H9 (cell line): ENCODE results near the gene RAB27A. TPM values are rescaled to one million over a fixed set of nuclear protein-coding genes. Genes with fewer than 3 reads are reported as not detected.

Experiments
- DNase-seq: peaks from one replicate; pipeline ENCODE4 v3.0.0-alpha.2; 2017
- H2AFZ ChIP-seq: one replicate; pipeline ENCODE4 v1.6.1; 2013; ENCODE audit warnings: mild to moderate bottlenecking, low read length, control low read depth, moderate library complexity
- H2AK5ac ChIP-seq: 2 replicates; pipeline ENCODE4 v1.6.1; 2013; ENCODE audit warnings: low read length, control low read depth, mixed read lengths; ENCODE audit not compliant: insufficient read length
- H2BK120ac ChIP-seq: one replicate; pipeline ENCODE4 v1.6.1; 2013; ENCODE audit warnings: low read depth, mild to moderate bottlenecking, low read length, control low read depth, inconsistent platforms; ENCODE audit not compliant: poor library complexity, severe bottlenecking
- H2BK12ac ChIP-seq: 2 replicates; pipeline ENCODE4 v1.6.1; 2013; ENCODE audit warnings: low read length, control low read depth, mixed read lengths, low read depth; ENCODE audit not compliant: insufficient read length
- H2BK15ac ChIP-seq: 2 replicates; pipeline ENCODE4 v1.6.1; 2013; ENCODE audit warnings: low read depth, low read length, control low read depth
- H2BK20ac ChIP-seq: one replicate; pipeline ENCODE4 v1.6.1; 2013; ENCODE audit warnings: low read depth, mild to moderate bottlenecking, low read length, control low read depth, inconsistent platforms; ENCODE audit not compliant: poor library complexity, severe bottlenecking
- H2BK5ac ChIP-seq: 2 replicates; pipeline ENCODE4 v1.6.1; 2013; ENCODE audit warnings: low read length, control low read depth, mixed read lengths; ENCODE audit not compliant: insufficient read length
- H3K14ac ChIP-seq: 2 replicates; pipeline ENCODE4 v1.6.1; 2013; ENCODE audit warnings: low read length, control low read depth; ENCODE audit not compliant: insufficient read depth
- H3K18ac ChIP-seq: 2 replicates; pipeline ENCODE4 v1.6.1; 2013; ENCODE audit warnings: low read depth, mild to moderate bottlenecking, mixed read lengths, low read length, control low read depth; ENCODE audit not compliant: insufficient read length
- H3K23ac ChIP-seq: 2 replicates; pipeline ENCODE4 v1.6.1; 2013; ENCODE audit warnings: low read length, control low read depth, mixed read lengths, low read depth; ENCODE audit not compliant: insufficient read length
- H3K23me2 ChIP-seq: 2 replicates; pipeline ENCODE4 v1.6.1; 2013; ENCODE audit warnings: low read depth, mild to moderate bottlenecking, mixed read lengths, low read length, control low read depth; ENCODE audit not compliant: insufficient read length, poor library complexity, severe bottlenecking
- H3K27ac ChIP-seq: 2 replicates; pipeline ENCODE4 v1.5.1; 2013; ENCODE audit warnings: low read length, control low read depth, mixed read lengths, low read depth; ENCODE audit not compliant: insufficient read length
- H3K27me3 ChIP-seq: 2 replicates; pipeline ENCODE4 v1.6.1; 2013; ENCODE audit warnings: low read length, control low read depth, inconsistent platforms; ENCODE audit not compliant: insufficient read depth
- H3K4ac ChIP-seq: 2 replicates; pipeline ENCODE4 v1.6.1; 2013; ENCODE audit warnings: low read depth, mild to moderate bottlenecking, control low read depth, inconsistent platforms, low read length, moderate library complexity
- H3K4me1 ChIP-seq: 2 replicates; pipeline ENCODE4 v1.6.1; 2013; ENCODE audit warnings: low read length, control low read depth, inconsistent platforms; ENCODE audit not compliant: insufficient read depth
- H3K4me2 ChIP-seq: 2 replicates; pipeline ENCODE4 v1.6.1; 2013; ENCODE audit warnings: low read length, control low read depth, mixed read lengths; ENCODE audit not compliant: insufficient read length, insufficient read depth
- H3K56ac ChIP-seq: 2 replicates; pipeline ENCODE4 v1.6.1; 2013; ENCODE audit warnings: low read depth, mild to moderate bottlenecking, mixed read lengths, low read length, control low read depth; ENCODE audit not compliant: insufficient read length
- H3K79me1 ChIP-seq: 2 replicates; pipeline ENCODE4 v1.6.1; 2013; ENCODE audit warnings: low read depth, mild to moderate bottlenecking, moderate library complexity, low read length, control low read depth, inconsistent platforms; ENCODE audit not compliant: insufficient read depth, poor library complexity, severe bottlenecking
- H3K79me2 ChIP-seq: 2 replicates; pipeline ENCODE4 v1.6.1; 2013; ENCODE audit warnings: low read length, control low read depth, inconsistent platforms; ENCODE audit not compliant: insufficient read depth
- H3K9ac ChIP-seq: 2 replicates; pipeline ENCODE4 v1.6.1; 2013; ENCODE audit warnings: low read length, control low read depth, mixed read lengths; ENCODE audit not compliant: insufficient read length; ENCODE audit errors: extremely low read depth
- H3K9me3 ChIP-seq: one replicate; pipeline ENCODE4 v1.6.1; 2013; ENCODE audit warnings: low read depth, low read length, inconsistent platforms; ENCODE audit not compliant: control insufficient read depth
- H3T11ph ChIP-seq: one replicate; pipeline ENCODE4 v1.6.1; 2013; ENCODE audit warnings: mild to moderate bottlenecking, low read length, control low read depth, inconsistent platforms
- H4K20me1 ChIP-seq: one replicate; pipeline ENCODE4 v1.6.1; 2013; ENCODE audit not compliant: control insufficient read depth, insufficient read length, insufficient read depth
- H4K5ac ChIP-seq: 2 replicates; pipeline ENCODE4 v1.6.1; 2013; ENCODE audit warnings: low read depth, mild to moderate bottlenecking, mixed read lengths, low read length, control low read depth; ENCODE audit not compliant: insufficient read length
- H4K8ac ChIP-seq: replicated peaks from 2 replicates; pipeline ENCODE4 v1.6.1; 2013; ENCODE audit warnings: low read length, control low read depth, mixed read lengths, low read depth; ENCODE audit not compliant: insufficient read length
- H4K91ac ChIP-seq: 2 replicates; pipeline ENCODE4 v1.6.1; 2013; ENCODE audit warnings: low read depth, mild to moderate bottlenecking, moderate library complexity, mixed read lengths, low read length, control low read depth; ENCODE audit not compliant: insufficient read length
- H3K27ac Mint-ChIP-seq, 3 experiments: 2 replicates in 2 of 3; 3 replicates in 1 of 3; pipeline ENCODE4 v1.8.0; 2020 to 2021; ENCODE audit warnings: mixed read lengths in 3 of 3, mild to moderate bottlenecking in 1 of 3, moderate library complexity in 1 of 3
- H3K27me3 Mint-ChIP-seq: 2 replicates; pipeline ENCODE4 v1.8.0; 2021; ENCODE audit warnings: low read depth, mild to moderate bottlenecking, moderate library complexity, mixed read lengths
- H3K36me3 Mint-ChIP-seq, 3 experiments: 2 replicates in 2 of 3; 3 replicates in 1 of 3; pipeline ENCODE4 v1.8.0; 2020 to 2021; ENCODE audit warnings: low read depth in 3 of 3, mixed read lengths in 3 of 3; ENCODE audit not compliant: insufficient read depth in 1 of 3
- H3K4me1 Mint-ChIP-seq, 2 experiments: 2 replicates each; pipeline ENCODE4 v1.8.0; 2020; ENCODE audit warnings: mixed read lengths in 2 of 2
- H3K4me3 Mint-ChIP-seq, 2 experiments: 2 replicates in 1 of 2; 3 replicates in 1 of 2; pipeline ENCODE4 v1.8.0; 2020 to 2021; ENCODE audit warnings: mild to moderate bottlenecking in 2 of 2, mixed read lengths in 2 of 2, moderate library complexity in 1 of 2
- H3K9me3 Mint-ChIP-seq, 2 experiments: 2 replicates in 1 of 2; 3 replicates in 1 of 2; pipeline ENCODE4 v1.8.0; 2020; ENCODE audit warnings: mild to moderate bottlenecking in 2 of 2, mixed read lengths in 2 of 2, moderate library complexity in 1 of 2
- WGBS: extraction: QIAGEN DNeasy Blood & Tissue Kit; methylation state at CpG from one replicate; pipeline ENCODE4 v1.1.7; 2013; ENCODE audit warnings: missing lambda C conversion rate, low lambda C conversion rate, mixed read lengths; ENCODE audit not compliant: insufficient read length; ENCODE audit errors: extremely low coverage; 5-methylcytosine and 5-hydroxymethylcytosine counted together
- total RNA-seq: library from RNA; stranded (reverse); gene quantifications from 2 replicates; pipeline ENCODE4 v1.2.1, GENCODE V29; 2021
- TF ChIP-seq, protein P1 (sequence below): fragments of 200-600 bp; sonication (generic); conservative IDR thresholded peaks from 3 replicates; pipeline ENCODE4 v1.8.0; 2021; ENCODE audit warnings: antibody characterized with exemption, mild to moderate bottlenecking

RAB27A gene
- total RNA-seq, 1 experiment from 2014 or later, result 6.8 TPM

DNA sequence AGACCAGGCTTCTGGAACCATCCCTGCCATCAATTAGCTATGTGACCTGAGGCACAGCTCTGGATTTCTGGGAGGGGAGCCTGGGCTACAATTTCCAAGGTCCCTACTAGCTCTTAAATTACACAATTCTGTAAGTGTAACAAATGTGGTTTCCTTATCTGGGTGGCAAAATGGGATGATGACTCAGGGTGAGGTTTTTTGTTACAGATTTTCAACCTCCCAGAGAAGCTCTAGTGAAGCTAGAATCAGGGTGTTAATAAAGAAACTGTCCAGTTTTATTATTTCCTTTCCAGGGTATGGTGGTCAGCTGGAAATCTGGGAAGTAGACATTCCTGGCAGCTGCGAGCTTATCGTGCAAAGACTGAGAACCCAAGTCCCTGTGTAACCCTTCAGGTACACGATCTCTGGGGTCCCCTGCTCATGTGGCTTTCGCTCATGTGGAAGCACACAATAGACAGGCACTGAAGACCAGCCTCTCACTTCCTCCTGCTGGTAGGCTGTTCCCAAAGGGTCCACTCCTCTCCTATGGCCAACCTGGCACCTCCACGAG lies 7.3 kb downstream of the RAB27A start:
- Histone ChIP-seq H3K4me1 (no peaks in the 10 kb centered on the region), H3K4me2 (no peak overlapping the region), H3K18ac (no peak overlapping the region), H2AK5ac (no peak overlapping the region), H3K56ac (no peak overlapping the region), H4K8ac (no peak overlapping the region), H3K79me2 (no peaks in the 10 kb centered on the region), H3K9me3 (no peaks in the 10 kb centered on the region), H3K27ac (no peak overlapping the region), H4K91ac (no peak overlapping the region), H3K23ac (no peak overlapping the region), H2BK12ac (no peak overlapping the region), H2AFZ (no peak overlapping the region), H3K27me3 (no peaks in the 10 kb centered on the region), H4K5ac (no peak overlapping the region), H2BK120ac (no peak overlapping the region), H2BK5ac (no peak overlapping the region), H3K14ac (no peak overlapping the region), H2BK20ac (no peak overlapping the region), H2BK15ac (no peak overlapping the region), H3K79me1 (no peaks in the 10 kb centered on the region), H3K9ac (no peak overlapping the region), H3T11ph (no peak overlapping the region), H4K20me1 (no peaks in the 10 kb centered on the region), H3K23me2 (no peaks in the 10 kb centered on the region), H3K4ac (no peak overlapping the region)
- WGBS, result no CpG with 5 or more reads among the region's 5 CpGs
- peak overlapping the region in 2 of 3 experiments; percentile 28 to 49; a peak in 1 of 7 replicates for H3K27ac Mint-ChIP-seq
- H3K4me1 Mint-ChIP-seq, result peaks cover 6 to 8% of the 10 kb centered on the region in 2 experiments; a peak in 2 of 4 replicates
- no peaks in the 10 kb centered on the region for H3K27me3 Mint-ChIP-seq
- H3K4me3 Mint-ChIP-seq, result no peak overlapping the region
- H3K9me3 Mint-ChIP-seq, result no peaks in the 10 kb centered on the region
- no peaks in the 10 kb centered on the region; a peak in 1 of 7 replicates for H3K36me3 Mint-ChIP-seq
- no peak for DNase-seq
- TF ChIP-seq, protein P1, sequence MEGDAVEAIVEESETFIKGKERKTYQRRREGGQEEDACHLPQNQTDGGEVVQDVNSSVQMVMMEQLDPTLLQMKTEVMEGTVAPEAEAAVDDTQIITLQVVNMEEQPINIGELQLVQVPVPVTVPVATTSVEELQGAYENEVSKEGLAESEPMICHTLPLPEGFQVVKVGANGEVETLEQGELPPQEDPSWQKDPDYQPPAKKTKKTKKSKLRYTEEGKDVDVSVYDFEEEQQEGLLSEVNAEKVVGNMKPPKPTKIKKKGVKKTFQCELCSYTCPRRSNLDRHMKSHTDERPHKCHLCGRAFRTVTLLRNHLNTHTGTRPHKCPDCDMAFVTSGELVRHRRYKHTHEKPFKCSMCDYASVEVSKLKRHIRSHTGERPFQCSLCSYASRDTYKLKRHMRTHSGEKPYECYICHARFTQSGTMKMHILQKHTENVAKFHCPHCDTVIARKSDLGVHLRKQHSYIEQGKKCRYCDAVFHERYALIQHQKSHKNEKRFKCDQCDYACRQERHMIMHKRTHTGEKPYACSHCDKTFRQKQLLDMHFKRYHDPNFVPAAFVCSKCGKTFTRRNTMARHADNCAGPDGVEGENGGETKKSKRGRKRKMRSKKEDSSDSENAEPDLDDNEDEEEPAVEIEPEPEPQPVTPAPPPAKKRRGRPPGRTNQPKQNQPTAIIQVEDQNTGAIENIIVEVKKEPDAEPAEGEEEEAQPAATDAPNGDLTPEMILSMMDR, result no peak
